ENCODE measurements around the gene PAX7. TPM values are rescaled to one million over a fixed set of nuclear protein-coding genes. Genes with fewer than 3 reads are reported as not detected.

The PAX7 gene
- total and polyA plus RNA-seq, 2 experiments from 2014 or later: 0.03 TPM; not detected in 1

DNA sequence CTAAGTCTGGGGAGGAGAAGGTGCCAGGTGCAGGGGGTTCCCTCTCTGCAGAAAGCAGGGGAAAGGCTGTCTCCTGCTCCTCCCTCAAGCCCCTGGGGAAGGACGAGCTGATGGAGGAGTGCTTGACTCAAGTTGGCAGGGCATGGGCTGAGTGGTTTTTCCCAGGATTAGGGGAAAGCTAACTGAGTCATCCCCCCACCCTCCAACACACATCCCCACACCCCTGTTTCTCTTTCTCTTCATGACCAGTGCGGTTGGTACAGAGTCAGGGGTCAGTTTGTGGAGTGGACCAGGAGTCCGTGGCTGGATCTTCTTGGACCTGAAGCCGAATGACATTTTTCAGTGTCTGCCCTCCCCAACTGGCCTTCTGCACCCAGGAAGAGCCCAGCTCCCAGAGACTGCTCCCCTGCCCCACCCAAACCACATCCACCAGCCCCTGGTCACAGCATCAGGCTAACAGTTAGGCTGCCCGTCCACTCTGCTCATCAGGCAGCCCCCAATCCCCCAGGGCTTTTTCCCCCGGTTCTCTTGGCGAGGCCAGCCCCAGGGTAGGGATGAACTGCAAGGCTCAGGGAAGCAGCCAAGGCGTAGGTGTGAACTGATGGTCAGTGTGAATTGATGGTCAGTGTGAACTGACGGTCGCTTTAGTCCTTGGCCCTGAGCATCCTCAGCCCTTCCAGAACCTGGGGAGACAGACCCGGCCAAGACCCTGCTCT is 81.0 kb downstream of the PAX7 start:
- no peak overlapping the region for H3K27ac Mint-ChIP-seq
- no peak overlapping the region for H3K27ac ChIP-seq (ENCODE audit: low read depth)
- ATAC-seq (no peak), DNase-seq (ENCODE audit: low spot score) (no peak)
- peaks cover 27% of the 10 kb centered on the region for H3K27me3 Mint-ChIP-seq (ENCODE audit: insufficient read depth, low read depth, poor library complexity)
- H3F3A ChIP-seq (replicated peaks; ENCODE audit: low read depth): no peaks in the 10 kb centered on the region
- H3K4me1 Mint-ChIP-seq: peaks cover 8% of the 10 kb centered on the region
- H3K27me3 ChIP-seq (ENCODE audit: insufficient read depth): peaks cover 25% of the 10 kb centered on the region
- H3K36me3 ChIP-seq (ENCODE audit: insufficient read depth): no peaks in the 10 kb centered on the region
- H3K9me3 Mint-ChIP-seq: no peaks in the 10 kb centered on the region
- no peaks in the 10 kb centered on the region for H3K9me2 ChIP-seq (ENCODE audit: insufficient read depth)
- H3K4me3 Mint-ChIP-seq: no peak overlapping the region
- H3K4me3 ChIP-seq: no peak overlapping the region
- H3K36me3 Mint-ChIP-seq (ENCODE audit: low read depth): no peaks in the 10 kb centered on the region; the same call in 2 of the 3 replicates
- 0 out of 2 replicates have a peak, but pooled peaks cover 6% of the 10 kb centered on the region for H3K4me1 ChIP-seq (ENCODE audit: insufficient read depth)
- TF ChIP-seq POLR2AphosphoS5 (IDR thresholded peaks at IDR 0.05; ENCODE audit: low read depth): no peak
- H3K79me2 ChIP-seq (replicated peaks; ENCODE audit: insufficient read depth): no peaks in the 10 kb centered on the region
- H3K4me2 ChIP-seq: no peak overlapping the region
- H4K20me1 ChIP-seq (replicated peaks; ENCODE audit: insufficient read depth): no peaks in the 10 kb centered on the region
- no peak overlapping the region for H2AFZ ChIP-seq

DNA sequence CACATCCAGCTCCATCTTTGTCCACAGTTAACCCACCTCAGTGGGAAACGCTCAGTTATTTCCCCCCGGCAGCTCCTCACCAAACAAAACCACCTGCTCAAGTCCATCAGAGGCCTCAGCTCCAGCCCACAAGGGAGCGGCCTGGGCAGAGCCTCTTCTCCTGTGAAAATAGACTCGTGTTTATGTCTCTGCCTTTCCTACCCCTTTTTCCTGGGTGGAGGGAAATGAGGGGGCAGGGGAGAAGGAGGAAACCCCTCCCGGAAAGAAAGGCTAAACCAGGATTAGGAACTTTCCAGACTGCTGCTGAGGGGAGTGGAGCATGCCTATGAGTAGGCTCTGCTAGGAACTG is 81.6 kb downstream of the PAX7 start:
- Histone ChIP-seq H3F3A (replicated peaks; ENCODE audit: low read depth) (no peaks in the 10 kb centered on the region), H3K27me3 (ENCODE audit: insufficient read depth) (peaks cover 31% of the 10 kb centered on the region), H3K79me2 (replicated peaks; ENCODE audit: insufficient read depth) (no peaks in the 10 kb centered on the region), H3K4me3 (no peak overlapping the region), H3K27ac (ENCODE audit: low read depth) (no peak overlapping the region), H3K9me2 (ENCODE audit: insufficient read depth) (no peaks in the 10 kb centered on the region), H3K36me3 (ENCODE audit: insufficient read depth) (no peaks in the 10 kb centered on the region), H3K4me2 (no peak overlapping the region), H3K4me1 (ENCODE audit: insufficient read depth) (0 out of 2 replicates have a peak, but pooled peaks cover 6% of the 10 kb centered on the region), H4K20me1 (replicated peaks; ENCODE audit: insufficient read depth) (no peaks in the 10 kb centered on the region), H2AFZ (no peak overlapping the region)
- TF ChIP-seq STAT1 (IDR thresholded peaks at IDR 0.05; ENCODE audit: unreplicated experiment): no peak
- TF ChIP-seq, protein P1, sequence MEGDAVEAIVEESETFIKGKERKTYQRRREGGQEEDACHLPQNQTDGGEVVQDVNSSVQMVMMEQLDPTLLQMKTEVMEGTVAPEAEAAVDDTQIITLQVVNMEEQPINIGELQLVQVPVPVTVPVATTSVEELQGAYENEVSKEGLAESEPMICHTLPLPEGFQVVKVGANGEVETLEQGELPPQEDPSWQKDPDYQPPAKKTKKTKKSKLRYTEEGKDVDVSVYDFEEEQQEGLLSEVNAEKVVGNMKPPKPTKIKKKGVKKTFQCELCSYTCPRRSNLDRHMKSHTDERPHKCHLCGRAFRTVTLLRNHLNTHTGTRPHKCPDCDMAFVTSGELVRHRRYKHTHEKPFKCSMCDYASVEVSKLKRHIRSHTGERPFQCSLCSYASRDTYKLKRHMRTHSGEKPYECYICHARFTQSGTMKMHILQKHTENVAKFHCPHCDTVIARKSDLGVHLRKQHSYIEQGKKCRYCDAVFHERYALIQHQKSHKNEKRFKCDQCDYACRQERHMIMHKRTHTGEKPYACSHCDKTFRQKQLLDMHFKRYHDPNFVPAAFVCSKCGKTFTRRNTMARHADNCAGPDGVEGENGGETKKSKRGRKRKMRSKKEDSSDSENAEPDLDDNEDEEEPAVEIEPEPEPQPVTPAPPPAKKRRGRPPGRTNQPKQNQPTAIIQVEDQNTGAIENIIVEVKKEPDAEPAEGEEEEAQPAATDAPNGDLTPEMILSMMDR (conservative IDR thresholded peaks at IDR 0.05; ENCODE audit: low read depth in 2 of 2): no peak
- TF ChIP-seq ZNF331 (CRISPR knock-in tag; IDR thresholded peaks at IDR 0.05; ENCODE audit: low read depth): no peak
- H3K9me3 Mint-ChIP-seq: no peaks in the 10 kb centered on the region
- ATAC-seq: no peak
- H3K27me3 Mint-ChIP-seq (ENCODE audit: insufficient read depth, low read depth, poor library complexity): peaks cover 28% of the 10 kb centered on the region
- no peak overlapping the region for H3K27ac Mint-ChIP-seq
- no peak overlapping the region for H3K4me3 Mint-ChIP-seq
- no peak for DNase-seq (ENCODE audit: low spot score)
- H3K36me3 Mint-ChIP-seq (ENCODE audit: low read depth): no peaks in the 10 kb centered on the region; the same call in 2 of the 3 replicates
- peaks cover 8% of the 10 kb centered on the region for H3K4me1 Mint-ChIP-seq

DNA sequence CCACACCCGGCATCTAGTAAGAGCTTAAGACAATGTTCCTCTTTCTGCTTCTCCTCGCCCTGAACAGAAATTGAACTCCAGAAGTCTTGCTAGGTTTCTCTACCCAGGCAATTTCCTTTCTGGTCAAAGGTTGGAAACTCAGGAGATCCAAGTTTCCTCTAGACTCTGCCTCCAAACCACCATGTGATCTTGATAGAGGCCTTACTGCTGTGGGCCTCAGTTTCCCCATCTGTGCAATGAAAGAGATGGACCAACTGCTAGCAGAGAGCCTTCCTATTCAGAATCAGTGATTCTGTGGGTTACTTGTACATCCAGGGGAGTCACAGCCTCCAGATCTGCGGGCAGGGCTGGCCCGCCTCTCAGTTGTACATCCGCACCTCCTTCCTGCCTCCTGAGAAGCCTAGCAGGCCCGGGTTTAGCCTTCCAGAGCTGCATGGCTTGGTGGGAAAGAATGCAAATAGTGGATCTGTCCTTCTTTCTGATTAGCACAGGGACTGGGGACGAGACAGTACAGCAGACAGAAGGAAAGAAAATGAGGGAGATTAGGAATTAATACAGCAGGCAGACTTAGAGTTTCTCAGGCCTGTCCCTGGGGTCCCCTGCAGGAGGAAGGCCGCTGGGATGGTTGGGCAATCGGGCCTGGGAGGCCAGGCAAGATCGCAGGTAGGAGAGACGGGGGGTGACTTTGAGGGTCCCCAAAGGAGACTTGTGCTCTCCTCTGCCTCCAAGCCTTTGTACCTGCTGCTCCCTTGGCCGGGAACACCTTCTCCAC is 83.9 kb downstream of the PAX7 start:
- no peak overlapping the region for H3K4me3 Mint-ChIP-seq
- H3F3A ChIP-seq (replicated peaks; ENCODE audit: low read depth): no peaks in the 10 kb centered on the region
- no peaks in the 10 kb centered on the region for H3K36me3 ChIP-seq (ENCODE audit: insufficient read depth)
- no peak overlapping the region for H3K4me3 ChIP-seq
- no peak overlapping the region for H2AFZ ChIP-seq
- H3K9me2 ChIP-seq (ENCODE audit: insufficient read depth): no peaks in the 10 kb centered on the region
- no peak overlapping the region for H3K27ac Mint-ChIP-seq
- H3K4me1 ChIP-seq (ENCODE audit: insufficient read depth): peaks cover 10% of the 10 kb centered on the region; the same call in 1 of the 2 replicates
- H3K27me3 ChIP-seq (ENCODE audit: insufficient read depth): peaks cover 54% of the 10 kb centered on the region
- H3K36me3 Mint-ChIP-seq (ENCODE audit: low read depth): no peaks in the 10 kb centered on the region; the same call in 2 of the 3 replicates
- no peak for DNase-seq (ENCODE audit: low spot score)
- ATAC-seq: no peak
- no peak overlapping the region for H3K4me2 ChIP-seq
- no peaks in the 10 kb centered on the region for H4K20me1 ChIP-seq (replicated peaks; ENCODE audit: insufficient read depth)
- no peaks in the 10 kb centered on the region for H3K79me2 ChIP-seq (replicated peaks; ENCODE audit: insufficient read depth)
- no peak overlapping the region for H3K27ac ChIP-seq (ENCODE audit: low read depth)
- TF ChIP-seq, protein P1 (conservative IDR thresholded peaks at IDR 0.05; ENCODE audit: low read depth in 2 of 2): no peak
- TF ChIP-seq JUNB (IDR thresholded peaks at IDR 0.05; ENCODE audit: unreplicated experiment): no peak
- no peak for TF ChIP-seq NANOG (IDR thresholded peaks at IDR 0.05; ENCODE audit: borderline replicate concordance)
- TF ChIP-seq ZNF114 (CRISPR knock-in tag; IDR thresholded peaks at IDR 0.05): no peak
- no peak for TF ChIP-seq STAT1 (IDR thresholded peaks at IDR 0.05; ENCODE audit: unreplicated experiment)
- TF ChIP-seq ETS1 (IDR thresholded peaks at IDR 0.05): no peak
- no peak for TF ChIP-seq CREB1 (CRISPR knock-in tag; IDR thresholded peaks at IDR 0.05; ENCODE audit: low read depth)
- no peak for TF ChIP-seq EZH2 (IDR thresholded peaks at IDR 0.05; ENCODE audit: low read depth, unreplicated experiment)
- no peaks in the 10 kb centered on the region; the same call in 2 of the 3 replicates for H3K9me3 Mint-ChIP-seq
- peaks cover 42% of the 10 kb centered on the region for H3K27me3 Mint-ChIP-seq (ENCODE audit: insufficient read depth, low read depth, poor library complexity)
- peaks cover 8% of the 10 kb centered on the region for H3K4me1 Mint-ChIP-seq
